ENCODE measurements around the gene RAB11FIP5. TPM values are rescaled to one million over a fixed set of nuclear protein-coding genes. Genes with fewer than 3 reads are reported as not detected.
"Not testable (repeated sequence)": the region's sequence is repeated elsewhere in the genome, so short reads cannot be mapped to it uniquely, and the experiment has no call there.

Gene RAB11FIP5, protein sequence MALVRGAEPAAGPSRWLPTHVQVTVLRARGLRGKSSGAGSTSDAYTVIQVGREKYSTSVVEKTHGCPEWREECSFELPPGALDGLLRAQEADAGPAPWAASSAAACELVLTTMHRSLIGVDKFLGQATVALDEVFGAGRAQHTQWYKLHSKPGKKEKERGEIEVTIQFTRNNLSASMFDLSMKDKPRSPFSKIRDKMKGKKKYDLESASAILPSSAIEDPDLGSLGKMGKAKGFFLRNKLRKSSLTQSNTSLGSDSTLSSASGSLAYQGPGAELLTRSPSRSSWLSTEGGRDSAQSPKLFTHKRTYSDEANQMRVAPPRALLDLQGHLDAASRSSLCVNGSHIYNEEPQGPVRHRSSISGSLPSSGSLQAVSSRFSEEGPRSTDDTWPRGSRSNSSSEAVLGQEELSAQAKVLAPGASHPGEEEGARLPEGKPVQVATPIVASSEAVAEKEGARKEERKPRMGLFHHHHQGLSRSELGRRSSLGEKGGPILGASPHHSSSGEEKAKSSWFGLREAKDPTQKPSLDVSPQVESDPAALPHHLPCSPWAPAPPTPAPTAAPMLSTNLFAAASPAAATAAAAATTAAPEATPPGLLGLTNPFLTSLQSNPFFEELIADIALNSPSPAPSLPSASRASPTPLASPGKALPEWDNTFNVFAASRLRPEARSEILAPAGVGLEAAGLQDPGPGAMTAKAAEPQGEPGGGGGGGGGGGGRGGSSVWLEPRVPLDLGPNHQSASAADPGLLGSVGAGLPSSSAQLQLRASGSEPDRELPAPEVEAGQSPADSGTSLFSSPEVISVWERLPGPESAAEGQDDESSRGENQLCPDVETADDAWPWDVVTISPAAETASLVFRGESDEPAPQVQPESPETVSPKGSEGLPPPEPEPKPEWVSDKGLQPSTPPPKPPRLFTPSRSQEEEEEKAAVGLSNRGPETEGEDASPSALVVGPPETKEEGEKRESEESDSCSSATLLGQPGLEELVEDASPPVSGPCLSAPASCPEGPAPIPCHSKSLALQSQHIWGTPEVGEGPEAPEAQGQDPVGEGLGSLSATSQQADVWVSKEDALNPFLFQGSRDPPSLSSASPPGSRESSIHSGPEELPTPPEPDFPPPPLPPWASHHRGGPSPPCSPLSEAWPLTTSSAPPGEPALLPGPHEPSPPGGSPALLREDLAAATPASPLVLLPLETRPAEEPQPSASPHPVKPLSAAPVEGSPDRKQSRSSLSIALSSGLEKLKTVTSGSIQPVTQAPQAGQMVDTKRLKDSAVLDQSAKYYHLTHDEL (N-terminal part only)
- polyA plus RNA-seq (2013, experiment 1 of 2; ENCODE audit: insufficient read length) = 54.6 TPM
- 54.5 TPM for polyA plus RNA-seq (2013, experiment 2 of 2; ENCODE audit: insufficient read length)

DNA sequence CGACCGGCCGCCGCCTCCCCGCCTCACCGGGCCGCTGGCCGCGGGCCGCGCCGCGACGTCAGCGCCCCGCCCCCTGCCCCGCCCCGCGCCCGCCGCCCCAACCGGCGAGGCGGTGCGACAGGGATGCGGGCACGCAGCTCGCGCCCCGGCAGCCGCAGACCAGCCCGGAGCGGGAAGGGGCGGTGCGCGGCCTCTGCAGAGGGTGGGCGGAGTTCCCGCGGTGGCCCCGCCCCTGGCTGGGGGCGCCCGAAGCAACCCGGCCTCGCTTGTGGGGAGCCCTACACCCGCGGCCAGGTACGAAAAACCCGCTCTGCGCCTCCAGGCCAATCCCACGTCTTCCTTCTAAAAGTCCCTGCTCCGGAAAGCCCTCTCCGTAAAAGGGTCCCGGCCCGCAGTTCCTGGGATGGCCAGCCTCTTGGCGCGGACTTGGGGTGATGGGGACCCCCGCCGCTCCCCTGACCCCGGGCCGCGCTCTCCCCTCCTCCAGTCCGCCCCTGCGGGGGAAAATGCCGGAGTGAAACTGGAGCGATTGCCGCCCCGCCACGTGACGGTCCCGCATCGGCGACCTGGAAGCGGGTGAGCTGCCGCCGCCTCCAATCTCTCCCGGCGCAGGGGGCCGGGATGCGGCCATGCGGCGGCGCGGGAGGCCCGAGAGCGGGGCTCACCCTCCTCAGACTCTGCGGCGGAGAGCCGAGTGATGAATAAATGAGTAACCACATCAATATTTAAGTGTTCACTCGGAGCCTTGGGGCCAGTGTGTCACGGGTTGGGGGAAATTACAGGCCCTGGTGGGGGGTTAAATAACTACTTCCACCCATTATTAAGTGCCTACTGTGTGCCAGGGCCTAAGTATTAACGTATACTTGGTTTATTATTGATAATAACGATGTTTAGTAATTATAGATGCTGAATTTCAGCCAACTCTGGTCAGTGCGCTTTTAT lies at the start of gene RAB11FIP5:
RAB11FIP5 (minus strand) TSS at position 36 of the 942 bp plus-strand sequence. CDS start 171 bp downstream, outside the sequence.
- peak; percentile 94 for DNase-seq

DNA sequence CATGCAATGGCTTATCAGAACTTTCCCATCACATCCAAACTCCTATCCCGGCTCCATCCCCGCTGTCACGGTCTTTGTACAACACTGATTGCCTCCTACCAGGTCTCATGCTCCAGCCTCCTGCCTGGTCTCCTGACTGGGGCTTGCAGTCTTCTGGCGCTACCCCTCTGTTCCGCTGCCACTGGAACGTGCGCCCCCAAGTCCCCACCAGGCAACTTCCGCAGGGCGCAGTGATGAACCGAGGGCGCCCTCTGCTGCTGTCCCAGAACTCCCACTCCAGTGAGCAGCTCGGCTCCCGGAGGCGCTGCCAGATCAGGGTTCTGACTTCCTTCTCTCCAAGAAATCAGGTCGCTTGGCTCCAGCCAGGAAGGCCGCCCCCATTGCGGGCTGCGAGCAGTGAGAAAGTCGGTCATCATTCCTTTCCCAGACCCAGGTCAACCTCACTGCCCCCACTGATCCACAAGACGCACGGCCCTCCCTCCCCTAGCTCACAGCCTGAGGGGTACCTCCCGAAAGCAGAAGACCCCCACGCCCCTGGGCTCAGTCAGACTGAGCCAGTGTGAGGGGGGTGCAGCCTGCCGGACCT lies 43.9 kb upstream of the RAB11FIP5 start:
- DNase-seq = peak; percentile 64

DNA sequence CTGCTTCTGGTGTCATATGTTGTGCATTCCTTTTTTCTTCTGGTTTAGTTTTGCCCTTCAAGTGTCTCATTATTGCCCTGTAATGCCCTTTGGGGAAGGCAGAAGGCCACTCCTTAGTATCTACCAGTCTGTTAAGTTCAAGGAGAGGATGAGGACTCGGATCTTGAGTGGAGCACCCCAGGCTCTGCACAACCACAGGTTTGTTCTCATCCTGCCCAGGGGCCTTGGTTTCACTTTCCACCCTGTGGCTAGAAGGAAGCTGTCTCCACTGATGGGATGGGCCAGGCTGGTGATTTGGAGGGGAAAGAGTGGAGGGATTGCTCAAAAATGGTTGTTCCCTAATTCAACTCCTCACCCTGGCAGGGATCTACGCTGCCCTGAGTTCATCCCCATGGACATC lies 30.2 kb upstream of the RAB11FIP5 start:
- DNase-seq = no peak

DNA sequence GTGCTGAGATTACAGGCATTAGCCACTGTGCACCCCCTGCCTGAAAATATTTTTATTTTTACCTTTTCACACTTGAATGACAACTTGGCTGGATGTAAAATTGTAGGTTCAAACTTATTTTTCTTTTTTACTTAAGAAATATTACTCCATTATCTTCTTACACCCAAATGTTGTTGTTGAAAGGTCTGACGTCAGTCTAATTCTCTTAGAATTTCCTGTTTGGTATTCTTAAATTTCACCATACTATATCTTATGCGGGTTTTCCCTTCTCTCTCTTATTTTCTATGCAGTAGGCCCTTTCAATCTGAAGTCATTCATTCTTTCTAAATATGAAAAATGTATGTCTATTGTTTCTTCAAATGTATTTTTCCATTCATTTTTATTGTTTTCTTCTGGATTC lies 29.1 kb upstream of the RAB11FIP5 start:
- no peak for DNase-seq

DNA sequence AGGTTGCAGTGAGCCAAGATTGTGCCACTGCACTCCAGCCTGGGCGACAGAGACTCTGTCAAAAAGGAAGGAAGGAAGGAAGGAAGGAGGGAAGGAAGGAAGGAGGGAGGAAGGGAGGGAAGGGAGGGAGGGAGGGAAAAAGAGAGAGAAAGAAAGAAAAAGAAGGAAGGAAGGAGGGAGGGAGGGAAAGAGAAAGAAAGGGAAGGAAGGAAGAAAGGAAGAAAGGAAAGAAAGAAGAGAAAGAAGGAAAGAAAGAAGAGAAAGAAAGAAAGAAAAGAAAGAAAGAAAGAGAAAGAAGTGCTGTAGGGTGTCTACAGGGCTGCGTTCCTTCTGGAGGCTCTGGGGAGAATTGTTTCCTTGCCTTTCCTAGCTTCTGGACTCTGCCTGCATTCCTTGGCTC lies 22.5 kb upstream of the RAB11FIP5 start:
- DNase-seq = no peak

DNA sequence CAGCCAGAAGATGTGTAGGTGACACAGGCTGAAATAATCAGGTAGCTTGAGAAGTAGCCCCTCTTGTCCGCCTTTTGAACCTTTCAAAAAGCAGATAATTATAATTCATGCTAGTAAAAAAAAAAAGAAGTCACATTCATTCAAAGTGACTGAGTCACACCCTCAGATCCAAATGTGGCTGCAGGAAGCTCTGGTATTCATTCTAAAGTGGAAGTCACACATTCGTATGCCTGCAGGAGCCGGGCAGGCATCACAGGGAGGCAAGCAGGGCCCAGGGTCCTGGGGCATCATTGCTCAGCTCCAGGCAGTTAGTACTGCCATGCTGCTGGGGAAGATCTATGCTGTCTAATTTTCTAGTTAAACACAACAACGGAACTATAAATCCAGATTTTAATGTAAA lies 21.7 kb upstream of the RAB11FIP5 start:
- peak; percentile 76 for DNase-seq

DNA sequence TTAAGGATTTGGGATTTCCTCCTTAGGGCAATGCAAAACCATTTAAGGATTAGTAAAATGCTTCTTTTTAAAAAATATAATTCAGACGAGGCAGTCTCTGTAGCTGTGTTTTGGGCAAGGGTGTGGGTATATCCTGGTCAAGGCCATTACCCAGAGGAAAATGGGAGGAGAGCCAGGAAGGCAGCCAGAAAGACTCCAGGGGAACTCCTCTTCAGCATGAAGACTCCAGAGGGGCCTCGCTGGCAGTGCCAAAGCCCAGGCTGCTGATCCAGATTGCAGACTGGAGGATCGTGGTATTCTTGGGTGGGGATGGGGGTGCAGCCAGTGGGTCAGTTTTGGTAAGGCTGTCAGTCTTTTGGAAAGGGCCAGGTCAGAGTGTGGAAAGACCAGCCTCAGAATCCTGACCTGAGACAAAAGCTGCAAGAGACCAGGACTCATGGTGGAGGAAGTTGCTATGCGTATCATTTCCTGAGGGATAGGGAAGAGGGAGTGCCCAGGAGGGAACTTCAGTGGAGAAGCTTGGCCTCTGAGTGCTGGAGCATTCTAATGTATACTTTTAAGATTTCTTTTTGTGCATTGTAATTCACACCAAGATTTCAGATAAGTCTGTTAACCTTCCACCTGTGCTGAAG lies 20.9 kb upstream of the RAB11FIP5 start:
- peak; percentile 15 for DNase-seq

DNA sequence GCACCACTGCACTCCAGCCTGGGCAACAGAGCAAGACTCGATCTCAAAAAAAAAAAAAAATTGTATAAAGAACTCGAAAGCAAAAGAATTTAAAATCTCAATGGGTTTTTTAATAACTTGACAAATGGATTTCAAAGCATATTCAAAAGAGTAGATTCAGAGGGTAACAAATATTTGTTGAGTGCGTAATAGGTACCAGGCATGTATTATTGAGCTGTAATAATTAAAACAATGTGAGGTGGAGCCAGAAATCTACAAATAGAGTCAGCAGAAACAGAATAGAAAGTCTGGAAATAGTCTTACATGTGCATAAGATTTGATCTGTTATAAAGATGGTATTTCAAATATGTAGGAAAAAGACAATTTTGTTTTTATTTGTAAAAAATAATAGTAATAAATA lies 19.1 kb upstream of the RAB11FIP5 start:
- peak; percentile 42 for DNase-seq

DNA sequence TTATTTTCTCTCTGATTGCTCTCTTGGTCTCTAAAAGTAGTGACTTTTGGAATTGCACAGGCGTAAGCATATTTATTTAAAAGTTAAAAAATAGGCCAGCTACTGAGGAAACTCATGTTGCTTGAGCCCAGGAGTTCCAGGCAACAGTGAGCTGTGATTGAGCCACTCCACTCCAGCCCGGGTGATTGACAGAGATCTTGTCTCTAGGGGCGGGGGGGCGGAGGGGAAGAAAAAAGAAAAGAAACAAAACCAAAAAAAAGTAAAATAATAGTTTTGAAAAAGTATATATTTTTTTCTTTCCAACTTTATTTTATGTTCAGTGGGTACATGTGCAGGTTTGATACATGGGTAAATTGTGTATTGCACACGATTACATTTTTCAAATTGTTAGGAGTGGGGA lies 18.0 kb upstream of the RAB11FIP5 start:
- DNase-seq = no peak

DNA sequence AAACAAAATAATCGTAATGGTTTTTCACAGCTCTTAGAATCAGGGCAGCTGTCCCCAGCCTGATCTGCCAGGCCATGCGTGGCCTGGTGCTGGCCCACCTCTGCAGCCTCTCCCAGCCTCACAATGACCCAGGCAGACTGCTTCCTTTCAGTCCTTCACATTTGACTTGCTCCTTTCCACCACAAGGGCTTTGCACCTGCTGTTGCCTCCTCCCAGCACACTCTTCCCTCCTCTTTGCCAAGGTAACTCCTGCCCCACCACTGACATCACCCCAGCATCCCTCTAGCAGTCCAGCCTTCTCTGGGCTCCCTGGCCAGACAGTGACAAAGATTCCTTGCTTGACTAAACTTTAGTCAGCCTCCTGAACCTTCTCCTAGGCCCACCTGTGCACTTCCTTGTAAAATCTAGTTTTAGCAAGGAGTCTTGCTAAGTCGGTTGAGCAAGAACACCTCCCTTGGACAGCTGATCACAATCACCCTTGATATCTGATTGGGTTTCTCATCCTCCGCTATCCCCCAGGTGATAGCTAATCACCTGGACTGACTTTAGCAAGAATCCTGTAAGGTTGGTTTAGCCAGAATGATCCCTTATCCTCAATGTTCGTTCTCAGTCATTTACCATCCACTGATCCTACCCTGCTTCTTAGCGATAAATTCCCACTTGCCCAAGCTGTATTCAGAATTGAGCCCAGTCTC lies 16.2 kb upstream of the RAB11FIP5 start:
- DNase-seq = no peak

DNA sequence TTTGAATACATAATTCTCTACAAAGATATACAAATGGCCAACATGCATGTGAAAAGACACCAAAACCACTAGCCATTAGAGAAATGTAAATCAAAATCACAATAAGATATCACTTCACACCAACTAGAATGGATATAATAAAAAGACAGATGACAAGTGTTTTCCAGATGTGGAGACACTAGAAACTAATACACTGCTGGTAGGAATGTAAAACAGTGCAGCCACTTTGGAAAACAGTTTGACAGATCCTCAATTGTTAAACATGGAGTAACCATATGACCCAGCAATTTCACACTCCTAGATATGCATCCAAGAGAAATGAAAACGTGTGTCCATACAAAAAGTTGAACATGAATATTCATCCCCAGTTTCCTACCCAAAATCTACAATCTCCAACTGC lies 9.8 kb upstream of the RAB11FIP5 start:
- no peak for DNase-seq

DNA sequence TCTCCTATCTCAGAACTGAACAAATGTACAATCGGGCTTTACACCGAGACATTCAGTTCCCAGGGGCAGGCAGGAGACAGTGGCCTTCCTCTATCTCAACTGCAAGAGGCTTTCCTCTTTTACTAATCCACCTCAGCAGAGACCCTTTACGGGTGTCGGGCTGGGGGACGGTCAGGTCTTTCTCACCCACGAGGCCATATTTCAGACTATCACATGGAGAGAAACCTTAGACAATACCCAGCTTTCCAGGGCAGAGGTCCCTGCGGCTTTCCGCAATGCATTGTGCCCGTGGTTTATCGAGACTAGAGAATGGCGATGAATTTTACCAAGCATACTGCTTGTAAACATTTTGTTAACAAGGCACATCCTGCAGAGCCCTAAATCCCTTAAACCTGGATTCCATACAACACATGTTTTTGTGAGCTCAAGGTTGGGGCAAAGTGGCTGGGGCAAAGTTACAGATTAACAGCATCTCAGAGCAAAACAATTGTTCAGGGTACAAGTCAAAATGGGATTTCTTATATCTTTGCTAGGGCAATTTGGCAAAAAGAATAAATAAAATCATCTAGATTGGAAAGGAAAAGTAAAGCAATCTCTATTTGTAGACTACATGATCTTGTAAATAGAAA lies 7.0 kb upstream of the RAB11FIP5 start:
- not testable (repeated sequence) for DNase-seq

DNA sequence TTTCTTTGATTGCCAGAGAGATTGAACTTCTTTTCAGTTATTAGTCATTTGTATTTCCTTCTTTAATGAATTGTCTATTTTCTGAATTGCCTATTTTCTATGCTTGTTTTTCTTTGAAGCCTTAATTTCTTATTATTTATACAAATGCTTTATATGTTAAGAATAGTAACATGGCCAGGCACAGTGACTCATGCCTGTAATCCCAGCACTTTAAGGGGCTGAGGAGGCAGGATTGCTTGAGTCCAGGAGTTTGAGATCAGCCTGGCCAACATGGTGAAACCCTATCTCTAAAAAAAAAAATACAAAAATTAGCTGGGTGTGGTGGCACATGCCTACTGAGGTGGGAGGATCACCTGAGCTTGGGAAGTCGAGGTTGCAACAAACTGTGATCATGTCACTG lies 4.7 kb upstream of the RAB11FIP5 start:
- peak; percentile 49 for DNase-seq

DNA sequence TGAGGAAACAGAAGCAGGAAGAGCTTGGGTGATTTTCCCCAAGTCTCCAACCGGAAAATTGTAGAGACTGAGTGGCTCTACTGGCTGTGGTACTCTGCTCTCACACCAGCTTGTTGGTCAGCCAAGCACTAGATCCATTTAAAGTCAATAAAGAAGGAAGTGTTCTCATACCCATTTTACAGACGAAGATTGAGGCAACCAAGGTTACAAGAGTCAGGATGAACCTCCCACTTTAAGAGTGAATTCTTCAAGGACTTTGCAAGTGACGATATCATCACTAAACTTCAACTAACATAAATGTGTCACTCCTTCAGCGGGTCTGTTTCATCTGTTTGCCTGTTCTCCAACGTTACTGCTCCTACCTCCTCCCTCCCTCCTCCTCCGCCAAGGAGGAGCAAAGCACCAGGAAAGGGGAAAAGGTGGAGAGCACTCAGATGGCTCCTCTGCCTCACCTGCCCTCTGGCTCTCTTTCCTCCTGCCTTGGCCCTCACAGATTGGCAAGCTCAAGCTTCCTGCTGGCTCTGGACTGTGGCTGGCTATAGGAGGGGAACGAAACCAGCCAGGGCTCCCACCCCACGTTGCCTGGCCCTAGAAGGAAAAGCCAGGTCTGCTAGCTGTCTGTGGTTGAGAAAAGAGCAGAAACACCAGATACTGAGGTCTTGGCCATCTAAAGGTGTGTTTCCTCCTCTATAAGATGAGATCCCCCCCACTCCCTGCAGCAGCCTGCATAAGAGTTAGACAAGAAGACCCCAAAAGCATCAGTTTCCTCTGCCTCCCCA lies 3.6 kb upstream of the RAB11FIP5 start:
- no peak for DNase-seq

DNA sequence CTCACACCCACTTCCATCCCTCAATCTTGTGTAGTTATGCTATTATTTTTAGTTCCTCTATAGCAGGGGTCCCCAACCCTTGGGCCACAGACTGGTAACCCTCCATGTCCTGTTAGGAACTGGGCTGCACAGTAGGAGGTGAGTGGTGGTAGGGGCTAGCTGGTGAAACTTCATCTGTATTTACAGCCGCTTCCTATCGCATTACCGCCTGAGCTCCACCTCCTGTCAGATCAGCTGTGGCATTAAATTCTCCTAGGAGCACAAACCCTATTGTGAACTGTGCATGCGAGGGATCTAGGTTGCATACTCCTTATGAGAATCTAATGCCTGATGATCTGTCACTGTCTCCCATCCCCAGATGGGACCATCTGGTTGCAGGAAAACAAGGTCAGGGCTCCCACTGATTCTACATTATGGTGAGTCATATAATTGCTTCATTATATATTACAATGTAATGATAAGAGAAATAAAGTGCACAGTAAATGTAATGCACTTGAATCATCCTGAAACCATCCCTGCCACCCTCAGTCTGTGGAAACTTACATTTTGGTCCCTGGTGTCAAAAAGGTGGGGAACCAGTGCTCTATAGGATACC lies 1.6 kb upstream of the RAB11FIP5 start:
- DNase-seq = peak; percentile 44

DNA sequence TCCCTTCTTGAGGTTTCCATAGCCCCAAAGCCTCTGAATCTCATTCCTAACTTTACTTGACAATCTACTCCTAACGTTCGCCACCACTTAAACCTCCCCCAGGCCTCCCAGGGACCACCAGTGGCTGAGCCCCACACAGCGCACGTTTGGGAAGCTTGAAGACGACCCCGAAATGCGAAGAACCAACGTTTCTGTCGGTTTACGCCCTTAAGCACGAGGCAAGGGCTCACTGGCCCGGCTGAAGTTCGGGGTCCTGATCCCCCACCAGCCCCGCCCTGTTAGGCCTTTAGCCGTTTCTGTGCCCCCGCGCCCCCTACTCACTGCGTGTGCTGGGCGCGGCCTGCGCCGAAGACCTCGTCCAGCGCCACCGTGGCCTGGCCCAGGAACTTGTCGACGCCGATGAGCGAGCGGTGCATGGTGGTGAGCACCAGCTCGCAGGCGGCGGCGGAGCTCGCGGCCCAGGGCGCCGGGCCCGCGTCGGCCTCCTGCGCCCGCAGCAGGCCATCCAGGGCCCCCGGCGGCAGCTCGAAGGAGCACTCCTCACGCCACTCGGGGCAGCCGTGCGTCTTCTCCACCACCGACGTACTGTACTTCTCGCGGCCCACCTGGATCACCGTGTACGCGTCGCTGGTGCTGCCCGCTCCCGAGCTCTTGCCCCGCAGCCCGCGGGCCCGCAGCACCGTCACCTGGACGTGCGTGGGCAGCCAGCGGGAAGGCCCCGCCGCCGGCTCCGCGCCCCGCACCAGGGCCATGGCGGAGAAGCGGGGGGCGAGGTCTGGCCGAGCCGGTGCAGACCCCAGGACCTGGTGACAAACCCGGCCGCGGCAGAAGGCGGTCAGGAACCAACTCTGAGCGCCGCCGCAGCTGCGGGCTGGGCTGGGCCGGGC lies 479 bp downstream of the RAB11FIP5 start:
- peak; percentile 53 for DNase-seq

Data from fibroblast of skin of back (primary cell).